DOHH2 (cell line): ENCODE data around the gene CD52.

Experiments used
- CTCF ChIP-seq: fragments of 200-600 bp; sonication (generic); IDR thresholded peaks from one replicate; pipeline ENCODE4 v1.5.1; 2014; ENCODE audit warnings: antibody characterized with exemption, mild to moderate bottlenecking, low read depth, low read length; ENCODE audit not compliant: poor library complexity, severe bottlenecking
- EZH2phosphoT487 ChIP-seq: fragments of 200-600 bp; sonication (generic); IDR thresholded peaks from 2 replicates; pipeline ENCODE4 v1.6.1; 2017; ENCODE audit warnings: borderline replicate concordance, mild to moderate bottlenecking, antibody characterized with exemption, low read length, moderate library complexity, mixed read lengths

- TF ChIP-seq CTCF: no peak
- TF ChIP-seq EZH2phosphoT487: no peak
Observed at GRCh38 chr1:26283871-26284596, 33.7 kb upstream of the CD52 start.
